Stimulated activated CD4-positive, alpha-beta T cell treated with anti-CD3 and anti-CD28 coated beads, Interleukin-1b, Interleukin-23, amount 100 ng/mL, for 48 hours (primary cell): ENCODE data around the gene HSD11B2.

ENCODE experiments used
- DNase-seq: peaks from one replicate; pipeline ENCODE4 v3.0.0-alpha.2; 2020

The HSD11B2 gene

DNA sequence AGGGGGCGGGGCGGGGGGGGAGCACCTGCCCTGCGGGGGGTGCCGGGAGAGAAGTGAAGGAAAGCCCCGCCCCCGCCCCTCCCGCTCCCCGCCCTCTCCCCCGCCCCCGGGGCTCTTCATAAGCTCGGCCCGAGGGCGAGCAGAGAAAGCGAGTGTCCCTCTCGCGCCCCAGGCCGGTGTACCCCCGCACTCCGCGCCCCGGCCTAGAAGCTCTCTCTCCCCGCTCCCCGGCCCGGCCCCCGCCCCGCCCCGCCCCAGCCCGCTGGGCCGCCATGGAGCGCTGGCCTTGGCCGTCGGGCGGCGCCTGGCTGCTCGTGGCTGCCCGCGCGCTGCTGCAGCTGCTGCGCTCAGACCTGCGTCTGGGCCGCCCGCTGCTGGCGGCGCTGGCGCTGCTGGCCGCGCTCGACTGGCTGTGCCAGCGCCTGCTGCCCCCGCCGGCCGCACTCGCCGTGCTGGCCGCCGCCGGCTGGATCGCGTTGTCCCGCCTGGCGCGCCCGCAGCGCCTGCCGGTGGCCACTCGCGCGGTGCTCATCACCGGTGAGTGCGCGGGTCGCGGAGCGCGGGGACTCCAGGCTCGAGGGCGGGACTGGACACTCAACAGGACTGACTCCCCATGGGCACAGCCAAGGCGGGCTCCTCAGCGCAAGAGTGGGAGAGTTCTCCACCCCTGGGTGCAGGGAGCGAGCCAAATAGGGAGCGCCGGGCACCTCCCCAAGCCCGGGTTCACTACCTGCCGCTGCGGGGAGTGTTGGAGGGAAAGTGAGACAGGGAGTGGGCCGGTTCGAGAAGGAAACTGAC lies at the start of gene HSD11B2:
TSS of gene HSD11B2 (plus strand) at position 145 of the 798 bp plus-strand sequence. CDS start at position 273, 128 bp downstream.
- no peak for DNase-seq

DNA sequence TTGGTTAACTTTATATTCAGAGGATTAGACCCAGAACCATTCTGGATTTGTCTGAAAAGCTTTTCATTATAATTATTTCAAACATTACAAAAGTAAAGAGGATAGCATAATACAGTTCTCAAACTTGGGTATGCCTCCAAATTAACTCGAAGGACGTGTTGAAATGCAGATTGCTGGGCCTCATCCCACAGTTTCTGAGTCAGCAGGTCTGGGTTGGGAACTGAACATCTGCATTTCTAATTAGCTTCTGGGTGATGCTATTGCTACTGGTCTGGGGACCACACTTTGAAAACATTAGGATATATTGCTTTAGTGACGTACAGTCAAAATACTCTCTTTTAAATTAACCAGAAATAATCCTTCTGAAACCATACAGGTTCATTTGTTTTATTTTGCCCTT lies 47.6 kb upstream of the HSD11B2 start:
- no peak for DNase-seq

DNA sequence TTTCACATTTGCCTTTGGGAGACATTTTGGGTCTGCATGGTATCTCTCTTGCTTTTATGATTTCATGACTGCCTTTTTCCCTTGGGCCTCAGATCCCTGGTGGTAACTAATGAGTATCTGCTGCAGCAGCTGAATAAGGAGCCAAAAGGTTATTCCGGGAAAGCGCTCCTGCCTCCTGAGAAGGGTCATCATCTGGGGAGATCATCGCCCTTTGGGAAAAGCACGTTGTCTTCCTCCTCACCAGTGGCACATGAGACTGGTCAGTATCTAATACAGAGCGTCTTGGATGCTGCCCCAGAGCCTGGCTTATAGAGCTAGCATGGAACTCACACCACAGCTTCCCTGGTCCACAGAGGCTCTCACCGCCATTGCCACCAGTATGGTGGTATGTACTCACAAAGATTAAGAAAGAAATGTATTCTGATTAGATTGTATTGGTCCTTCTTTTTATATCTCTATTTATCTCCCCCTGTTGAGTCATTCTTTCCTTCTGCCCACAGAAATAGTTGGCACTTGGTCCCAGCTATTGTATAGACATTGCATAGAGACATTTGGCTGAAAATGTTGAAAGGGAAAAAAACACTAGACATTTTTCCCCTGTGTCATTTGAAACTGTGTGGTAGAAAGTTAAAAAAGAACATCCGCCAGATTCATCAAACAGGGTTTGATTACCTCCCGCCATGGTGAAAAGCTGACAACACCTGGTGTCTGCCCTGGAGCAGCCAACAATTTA lies 46.0 kb upstream of the HSD11B2 start:
- DNase-seq: no peak

DNA sequence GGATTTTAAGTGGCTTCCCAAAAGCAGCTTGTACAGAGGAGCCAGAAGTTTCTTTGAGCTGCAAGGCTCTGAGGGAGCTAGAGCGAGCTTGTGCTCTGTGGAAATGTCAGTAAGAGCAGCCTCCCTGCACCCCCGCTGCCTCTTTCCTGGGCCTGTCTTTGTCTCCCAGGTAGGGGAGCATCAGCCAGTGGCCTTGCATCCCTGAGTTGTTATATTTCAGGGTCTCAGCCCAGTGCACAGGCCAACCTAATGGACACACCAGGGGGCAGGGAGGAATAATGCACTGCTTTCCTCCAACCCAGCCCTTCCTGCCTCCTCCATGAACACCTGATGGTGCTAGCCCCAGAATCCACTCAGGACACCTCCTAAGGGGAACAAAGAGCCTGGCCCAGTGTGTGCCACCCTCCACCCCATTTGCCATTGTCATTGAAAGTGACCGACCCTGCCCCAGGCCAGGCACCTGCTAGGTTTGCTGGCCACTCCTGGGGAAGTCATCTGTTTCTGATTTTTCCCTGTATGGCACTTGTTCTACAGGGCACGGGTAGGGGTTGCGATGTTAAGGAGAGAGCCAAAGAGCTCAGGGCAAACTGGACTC lies 44.0 kb upstream of the HSD11B2 start:
- no peak for DNase-seq

DNA sequence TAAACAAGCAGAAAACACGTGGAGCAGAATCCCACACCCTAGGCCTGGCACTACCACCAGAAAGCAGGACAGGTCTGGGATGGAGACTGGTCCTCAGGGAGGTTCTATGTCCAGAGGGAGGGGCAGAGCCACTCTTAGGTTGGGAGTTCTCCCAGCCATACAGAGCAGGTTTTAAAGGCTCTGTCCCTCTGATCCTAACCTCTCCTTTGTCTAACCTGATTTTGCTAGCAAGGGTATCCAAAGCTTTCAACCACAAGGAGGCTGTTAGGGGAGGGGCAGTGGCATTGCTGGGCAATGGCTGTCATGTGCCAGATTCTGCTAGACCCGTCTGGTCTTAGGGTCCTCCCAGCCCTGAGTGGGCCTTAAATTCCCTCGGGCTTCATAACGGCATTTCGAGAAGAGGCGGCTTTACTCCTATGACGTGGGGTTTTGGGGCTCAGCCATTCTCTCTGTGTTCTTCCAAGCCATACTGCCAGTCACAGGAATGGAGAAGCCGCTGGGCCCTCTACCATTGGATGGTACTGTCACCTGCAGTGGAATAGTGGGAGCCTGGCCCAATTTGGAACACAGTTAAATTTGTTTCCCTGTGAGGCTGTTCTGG lies 43.3 kb upstream of the HSD11B2 start:
- no peak for DNase-seq

DNA sequence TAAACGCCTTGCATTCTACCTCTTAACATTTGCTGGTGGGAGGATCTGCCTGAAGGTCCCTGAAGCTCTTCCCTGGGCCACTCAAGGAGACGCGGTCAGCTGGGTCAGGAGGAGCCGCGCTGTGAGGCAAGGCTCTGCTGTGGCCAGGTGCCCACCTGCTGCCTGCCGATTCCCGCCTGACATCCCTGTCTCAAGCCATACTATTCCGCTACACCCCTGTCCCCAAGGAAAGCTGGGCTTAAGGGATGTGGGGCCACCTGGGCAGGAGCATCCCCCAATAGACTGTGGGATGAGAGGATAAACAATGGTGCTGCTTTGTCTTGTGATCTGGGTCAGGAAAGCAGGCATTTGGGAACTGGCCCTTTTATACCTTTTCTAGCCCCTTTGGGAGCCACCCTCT lies 42.7 kb upstream of the HSD11B2 start:
- no peak for DNase-seq

DNA sequence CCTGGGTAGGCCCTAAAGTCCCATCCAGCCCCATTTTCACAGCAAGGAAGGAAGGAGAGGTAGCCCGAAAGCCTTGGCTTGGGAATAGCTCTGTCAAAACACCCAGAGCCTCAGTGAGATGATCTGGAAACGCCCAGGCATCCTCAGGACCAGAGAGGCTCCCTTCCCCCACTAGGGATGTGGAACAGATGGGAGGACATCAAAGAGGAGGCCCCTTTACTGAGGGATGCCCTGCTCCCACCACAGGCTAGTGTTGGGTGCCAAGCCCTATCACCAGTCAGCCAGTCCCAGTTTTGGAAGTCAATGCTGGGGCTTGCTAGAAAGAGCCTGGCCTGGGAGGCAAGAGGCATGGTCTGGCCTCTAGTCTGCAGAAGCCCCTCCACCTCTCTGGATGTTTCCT lies 42.3 kb upstream of the HSD11B2 start:
- DNase-seq: no peak

DNA sequence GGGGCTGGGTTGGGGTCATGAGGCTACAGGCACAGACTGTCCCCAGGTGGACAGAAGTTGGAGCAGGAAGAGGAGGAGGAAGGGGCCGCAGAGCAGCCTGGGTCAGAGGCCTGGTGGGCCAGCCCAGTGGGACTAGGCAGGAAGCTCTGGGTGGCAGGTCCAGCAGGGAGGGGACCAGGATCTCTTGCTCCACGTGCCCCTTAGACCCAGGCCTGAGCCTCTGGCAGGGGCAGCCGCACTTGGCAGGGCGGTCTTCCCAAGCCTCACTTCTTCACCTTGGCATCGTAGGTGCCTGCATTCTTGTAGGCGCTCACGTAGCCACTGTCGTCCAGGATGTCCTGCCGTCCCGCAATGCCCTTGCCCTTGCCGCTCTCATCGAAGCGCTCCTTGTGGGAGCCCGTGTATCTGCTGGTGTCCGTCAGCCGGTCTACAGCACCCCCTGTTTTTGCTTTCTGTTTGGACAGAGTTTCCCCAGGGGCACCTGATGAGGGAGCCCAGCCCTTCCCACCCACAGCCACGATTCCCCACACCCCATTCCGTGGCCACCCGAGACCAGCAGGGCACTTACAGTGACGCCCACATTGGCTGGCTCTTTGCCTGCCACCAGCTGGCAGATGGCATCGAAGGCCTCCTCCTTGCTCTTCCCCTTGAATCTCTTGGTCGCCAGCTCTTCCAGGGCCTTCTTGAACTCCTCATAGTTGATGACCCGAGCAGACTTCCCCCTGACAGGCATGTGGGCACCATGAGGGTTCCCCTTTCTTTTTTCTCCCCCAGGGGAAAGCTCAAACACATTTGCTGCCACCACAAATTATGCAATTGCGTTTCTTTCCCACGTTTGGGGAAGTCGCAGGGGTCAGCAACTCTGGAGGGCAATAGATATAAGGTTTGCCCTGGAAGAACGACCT lies 40.8 kb upstream of the HSD11B2 start:
- DNase-seq: no peak

DNA sequence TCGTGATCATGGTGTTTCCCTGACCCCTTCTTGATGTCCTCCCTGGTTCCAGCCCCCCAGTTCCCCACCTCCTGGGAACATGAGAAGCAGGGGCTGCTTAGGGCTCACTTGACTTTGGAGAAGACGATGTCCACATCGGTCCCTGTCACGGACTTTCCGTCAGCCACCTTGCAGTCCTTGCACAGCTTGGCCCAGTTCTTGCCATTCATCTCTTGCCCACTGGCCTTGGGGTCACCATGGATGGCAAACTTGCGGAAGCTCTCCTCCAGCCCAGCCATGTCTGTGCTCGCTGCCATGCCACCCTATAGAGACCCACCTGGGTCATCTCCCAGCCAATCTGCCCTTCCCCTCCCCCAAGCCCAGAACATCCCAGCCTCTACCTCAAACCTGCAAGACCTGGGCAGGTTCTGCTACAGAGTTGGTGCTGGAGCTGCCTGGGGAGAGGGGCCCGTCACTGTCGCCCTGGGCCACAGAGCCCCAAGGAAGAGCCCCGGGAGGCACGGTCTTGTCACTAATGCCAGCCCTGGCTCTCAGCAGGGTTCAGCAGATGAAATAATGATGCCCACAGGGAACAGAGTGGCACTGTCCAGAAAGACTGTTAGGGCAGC lies 40.0 kb upstream of the HSD11B2 start:
- no peak for DNase-seq

DNA sequence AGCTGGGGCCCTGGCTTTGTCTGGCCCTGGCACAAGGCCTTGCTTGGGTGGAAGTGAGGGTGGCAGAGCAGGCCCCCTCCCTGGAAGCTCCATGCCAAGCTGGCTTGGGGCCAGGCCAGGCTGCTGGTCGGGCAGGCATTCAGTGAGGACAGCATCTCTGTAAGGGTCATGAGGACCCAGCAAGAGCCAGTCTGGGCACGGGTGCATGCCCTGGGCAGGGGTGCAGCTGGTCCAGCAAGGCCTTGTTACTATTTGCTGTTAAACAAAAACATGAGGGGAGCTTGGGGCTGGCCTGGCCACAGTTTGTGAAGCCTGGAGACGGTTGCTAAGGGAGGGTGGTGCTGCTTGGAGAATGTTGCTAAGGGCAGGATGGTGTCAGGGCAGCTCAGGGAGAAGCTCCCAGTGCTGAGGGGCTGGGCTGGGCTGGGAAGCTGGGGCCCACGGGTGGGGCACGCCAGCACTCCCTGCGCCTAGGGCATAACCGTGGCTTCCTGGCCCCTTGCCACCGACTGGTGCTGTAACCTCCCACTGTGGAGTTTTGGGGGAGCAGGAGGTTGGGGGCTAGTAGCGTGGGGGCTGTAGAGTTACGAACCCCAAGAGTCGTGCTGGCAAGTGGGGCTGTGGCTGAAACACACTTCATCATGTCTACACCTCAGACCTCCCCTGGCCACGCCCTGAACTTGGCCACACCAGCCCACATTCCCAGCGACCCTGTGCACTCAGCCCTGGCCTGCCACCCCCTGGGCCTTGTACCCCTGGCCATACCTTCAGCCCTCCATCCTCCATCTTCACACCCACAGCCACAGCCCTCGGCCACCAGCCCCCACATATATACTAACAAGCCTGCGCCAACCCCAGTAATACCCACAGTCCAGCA lies 39.3 kb upstream of the HSD11B2 start:
- DNase-seq: no peak

DNA sequence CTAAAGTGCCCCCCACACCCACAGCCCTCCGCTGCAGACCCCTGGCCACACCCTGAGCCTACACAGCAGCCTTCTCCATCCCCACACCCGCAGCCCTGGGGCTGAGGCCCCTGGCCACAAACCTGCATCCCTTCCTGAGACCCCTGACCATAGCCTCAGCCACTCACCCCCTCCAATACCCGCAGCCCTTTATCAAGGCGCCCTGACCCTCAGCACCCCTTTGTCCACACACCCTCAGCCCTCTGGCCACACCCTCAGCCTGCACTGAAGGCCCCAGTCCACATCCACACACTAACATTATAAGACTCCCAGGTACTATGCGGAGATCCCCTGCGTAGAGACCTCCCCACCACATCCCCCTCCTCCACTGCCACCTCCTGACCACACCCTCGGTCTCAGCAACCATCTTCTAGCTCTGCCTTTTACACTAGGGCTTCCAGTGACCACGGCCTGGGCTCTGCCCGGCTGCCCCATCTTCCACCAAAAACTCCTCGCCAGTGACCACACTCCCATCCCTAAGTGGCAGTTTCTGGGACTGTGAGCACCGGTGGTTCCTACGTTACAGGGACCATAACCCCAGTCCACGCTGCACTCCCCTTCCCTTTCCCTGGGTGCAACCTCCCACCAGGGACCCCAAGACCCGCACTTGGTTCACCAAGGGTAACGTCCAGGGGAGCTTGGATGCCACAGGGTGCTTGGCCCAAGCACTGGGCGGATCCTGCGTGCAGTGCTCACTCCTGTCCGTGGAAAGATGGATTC lies 38.4 kb upstream of the HSD11B2 start:
- DNase-seq: no peak

DNA sequence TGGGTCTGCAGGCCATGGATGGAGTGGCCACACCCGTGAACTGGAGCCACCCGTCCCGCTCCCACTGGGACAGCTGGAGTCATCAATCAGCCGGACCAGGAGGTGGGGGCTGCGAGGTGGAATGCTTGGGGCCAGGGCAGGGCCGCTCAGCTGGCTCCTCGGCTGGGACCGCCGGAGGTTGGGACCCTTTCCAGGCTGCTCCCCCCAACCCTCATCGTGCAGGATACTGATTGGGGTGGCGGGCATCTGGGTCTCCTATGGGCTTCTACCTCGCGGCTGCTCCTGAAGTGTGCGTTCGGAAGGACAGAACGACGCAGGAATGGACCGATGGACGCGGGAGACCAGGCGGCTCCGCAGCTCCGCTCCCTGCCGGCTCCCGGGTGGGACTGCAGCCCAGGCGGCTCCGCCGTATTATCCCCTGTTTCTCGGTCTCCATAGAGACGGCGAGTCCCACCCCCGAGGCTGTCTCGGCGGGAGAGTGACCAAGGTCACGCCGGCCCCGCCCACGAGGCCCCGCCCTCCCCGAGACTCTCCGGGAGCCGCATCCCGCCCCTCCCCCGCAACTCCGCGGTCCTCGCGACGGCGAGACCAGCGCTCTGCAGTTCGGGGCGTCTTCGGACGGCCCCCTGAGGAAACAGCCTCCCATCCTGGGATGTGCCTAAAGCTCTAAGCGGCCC lies 37.7 kb upstream of the HSD11B2 start, which contains the start of gene TPPP3:
TSS of gene TPPP3 (minus strand) at position 388 of the 677 bp plus-strand sequence. CDS start 2,387 bp downstream, outside the sequence.
- DNase-seq: peak; percentile 45

DNA sequence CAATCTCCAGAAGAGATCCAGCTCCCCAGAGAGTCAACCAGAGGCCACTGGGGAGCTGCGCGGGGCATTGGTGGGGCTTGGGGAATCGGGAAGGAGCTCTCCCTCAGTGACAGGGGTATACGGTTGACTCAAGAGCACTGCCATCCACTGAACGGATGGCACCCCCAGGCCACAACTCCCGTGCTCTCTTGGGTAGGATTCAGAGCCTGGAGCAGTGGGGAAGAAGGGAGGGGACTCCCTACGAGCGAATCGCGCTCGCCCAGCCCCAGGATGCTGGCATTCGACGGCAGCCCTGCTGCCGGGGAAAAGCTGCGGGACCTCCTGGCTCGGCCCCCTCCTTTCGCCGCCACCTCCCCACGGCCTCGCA lies 37.1 kb upstream of the HSD11B2 start:
- no peak for DNase-seq

DNA sequence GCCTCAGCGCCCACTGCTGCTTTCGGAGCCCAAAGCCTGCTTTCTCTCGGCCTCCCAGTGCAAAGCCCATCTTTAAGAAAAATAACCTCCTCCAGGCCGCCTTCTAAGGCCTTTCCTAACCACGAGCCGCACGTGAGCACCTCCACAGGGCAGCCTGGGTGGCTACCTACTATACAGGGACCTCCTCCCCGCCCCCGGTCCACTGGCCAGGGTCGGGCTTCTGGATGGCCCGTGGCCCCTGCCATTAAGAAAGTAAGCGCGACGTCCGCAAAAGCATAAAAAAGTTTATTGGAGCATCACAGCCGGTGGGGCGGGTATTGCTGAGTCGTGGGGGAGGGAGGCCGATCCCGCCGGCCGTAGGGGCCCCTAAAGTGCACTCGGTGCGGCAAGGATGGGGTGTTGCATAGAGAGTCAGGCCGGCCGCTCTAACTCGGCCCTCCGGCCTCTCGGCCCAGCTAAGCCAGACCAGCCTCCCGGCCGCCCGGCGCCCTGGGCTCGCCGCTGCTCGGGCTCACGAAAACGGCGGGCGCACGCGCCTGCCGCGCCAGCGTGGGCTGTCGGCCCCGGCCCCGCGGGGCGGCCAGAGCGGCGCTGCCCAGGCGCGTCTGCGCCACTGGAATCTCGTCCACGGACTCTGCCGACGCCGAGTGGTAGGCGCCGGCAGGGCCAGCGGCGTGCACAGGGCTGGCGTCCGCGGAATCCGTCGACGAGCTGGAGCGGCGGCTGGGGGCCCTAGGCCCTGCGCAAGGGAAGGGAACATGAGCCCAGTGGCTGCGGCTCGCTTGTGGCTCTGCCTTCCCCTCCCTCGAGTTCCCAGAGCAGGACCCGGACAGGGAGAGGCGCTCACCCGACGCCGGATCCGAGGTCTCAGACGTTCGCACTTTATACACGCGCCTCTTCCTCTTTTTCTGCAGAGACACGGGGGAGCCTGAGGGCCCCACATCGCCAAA lies 36.5 kb upstream of the HSD11B2 start:
- no peak for DNase-seq

DNA sequence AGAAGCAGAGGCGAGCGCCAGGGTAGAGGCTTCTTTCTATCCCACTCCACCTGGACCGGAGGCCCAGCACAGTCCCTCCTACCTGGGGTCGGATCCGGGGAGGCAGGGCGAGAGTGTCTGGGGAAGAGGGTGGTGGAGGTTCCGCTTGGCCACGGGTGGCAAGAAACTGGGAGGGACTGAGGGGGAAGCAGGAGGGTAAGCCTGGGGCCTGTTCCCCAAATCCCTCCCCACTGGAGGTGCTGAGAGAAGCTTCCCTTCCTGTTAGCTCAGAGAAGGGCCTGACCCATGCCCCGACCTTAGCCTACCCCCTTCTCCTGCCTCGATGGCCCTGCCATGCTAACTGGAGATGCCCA lies 35.8 kb upstream of the HSD11B2 start:
- DNase-seq: no peak

DNA sequence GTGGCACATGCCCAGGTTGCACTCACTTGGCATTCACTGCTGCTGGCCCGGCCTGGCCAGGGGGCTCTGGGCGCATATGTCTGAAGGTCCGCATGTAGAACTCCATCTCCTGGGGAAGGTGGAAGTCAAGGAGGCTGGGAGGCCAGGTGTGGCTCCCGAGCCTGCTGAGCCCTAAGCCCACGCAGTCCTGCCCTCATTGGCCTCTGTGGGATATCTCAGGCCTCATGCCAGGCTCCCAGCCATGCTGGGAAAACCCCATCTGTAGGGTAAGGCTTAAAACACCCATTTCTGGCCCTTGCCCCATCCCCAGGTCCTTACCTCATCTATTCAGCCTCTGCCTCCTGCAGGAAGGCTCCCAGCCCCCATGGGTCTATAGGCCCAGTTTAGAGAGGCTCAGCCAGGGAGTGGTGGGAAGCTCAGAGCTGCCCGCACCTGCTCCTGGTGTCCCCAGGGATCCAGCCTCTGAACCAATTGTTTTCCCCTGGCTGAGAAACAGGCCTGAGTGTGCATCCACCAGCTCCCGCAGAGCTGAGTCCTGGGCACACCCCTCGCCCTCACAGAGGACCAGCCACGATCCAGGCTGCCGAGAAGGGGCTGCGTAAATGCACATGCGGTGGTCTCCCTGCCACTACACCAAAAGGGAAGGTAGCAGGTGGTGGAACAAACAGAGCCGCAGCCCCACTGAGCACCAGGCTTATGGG lies 35.3 kb upstream of the HSD11B2 start:
- DNase-seq: no peak

DNA sequence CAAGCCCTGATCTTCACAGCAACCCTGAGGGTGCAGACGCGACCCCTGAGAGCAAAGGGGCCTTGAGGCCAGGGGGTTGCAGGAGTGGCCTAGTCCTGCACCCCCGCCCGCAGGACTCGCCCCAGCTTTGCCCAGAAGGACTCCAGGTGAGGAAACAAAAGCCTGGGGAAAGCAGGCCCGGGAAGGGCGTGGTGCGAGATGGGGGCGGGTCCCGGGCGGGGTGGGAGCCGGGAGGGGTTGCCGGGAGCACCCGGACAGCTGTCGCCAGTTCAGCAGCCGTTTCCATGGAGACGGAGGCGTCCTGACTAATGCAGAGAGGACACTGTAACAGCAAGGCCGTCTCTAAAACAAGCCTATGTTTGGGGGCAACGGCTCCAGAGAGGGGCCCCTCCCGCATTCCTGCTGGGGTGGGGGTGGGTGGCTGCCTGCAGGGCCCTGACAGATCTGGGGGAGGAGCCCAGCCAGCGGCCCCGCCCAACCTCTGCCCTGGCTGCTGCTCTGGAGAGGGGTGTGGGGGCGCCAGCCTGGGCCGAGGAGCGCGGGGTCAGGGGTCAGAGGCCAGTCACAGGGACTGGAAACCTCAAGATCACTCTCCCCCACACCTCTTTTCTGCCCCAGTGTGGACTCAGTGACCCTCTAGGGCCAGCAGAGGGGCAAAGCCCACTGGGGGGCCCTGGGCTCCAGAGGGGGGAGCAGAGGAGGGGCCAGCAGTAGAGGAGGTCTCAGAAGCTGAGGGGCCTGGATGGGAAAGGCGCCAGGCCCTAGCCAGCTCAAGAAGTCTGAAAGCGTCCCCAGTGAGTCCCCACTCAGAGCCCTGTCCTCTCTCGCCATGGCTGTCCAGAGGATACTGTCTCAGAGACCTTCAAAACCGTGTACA lies 34.5 kb upstream of the HSD11B2 start:
- DNase-seq: no peak
